H1 (cell line): ENCODE data around the gene ZNF839.

Experiments
- CHD1 ChIP-seq: IDR thresholded peaks from 2 replicates; pipeline ENCODE4 v1.6.1; 2012; ENCODE audit warnings: low read depth, low read length, improper control_type of control experiment
- RBBP5 ChIP-seq: IDR thresholded peaks from 2 replicates; pipeline ENCODE4 v1.7.1; 2012; ENCODE audit warnings: low read depth, mild to moderate bottlenecking, inconsistent platforms, low read length, moderate library complexity, borderline replicate concordance
- TAF1 ChIP-seq: IDR thresholded peaks from 2 replicates; pipeline ENCODE4 v1.6.1; 2011; ENCODE audit warnings: mild to moderate bottlenecking, low read depth, low read length
- ZNF274 ChIP-seq: IDR thresholded peaks from 2 replicates; pipeline ENCODE4 v1.7.0; 2012; ENCODE audit warnings: low read length, borderline replicate concordance; ENCODE audit errors: extremely low read depth
- TF ChIP-seq, protein P1 (sequence below): IDR thresholded peaks from 2 replicates; pipeline ENCODE4 v1.6.1; 2012; ENCODE audit warnings: low read length, inconsistent platforms
- TF ChIP-seq, protein P2 (sequence below), 3 experiments: IDR thresholded peaks; 1 replicate in 2 of 3; 2 replicates in 1 of 3; pipeline versions ENCODE4 v1.5.1 to v1.6.1; 2011; ENCODE audit warnings: low read length in 3 of 3, mild to moderate bottlenecking in 3 of 3, inconsistent platforms in 2 of 3, low read depth in 1 of 3, moderate library complexity in 1 of 3; ENCODE audit not compliant: insufficient read depth in 1 of 3; ENCODE audit errors: control extremely low read depth in 1 of 3

DNA sequence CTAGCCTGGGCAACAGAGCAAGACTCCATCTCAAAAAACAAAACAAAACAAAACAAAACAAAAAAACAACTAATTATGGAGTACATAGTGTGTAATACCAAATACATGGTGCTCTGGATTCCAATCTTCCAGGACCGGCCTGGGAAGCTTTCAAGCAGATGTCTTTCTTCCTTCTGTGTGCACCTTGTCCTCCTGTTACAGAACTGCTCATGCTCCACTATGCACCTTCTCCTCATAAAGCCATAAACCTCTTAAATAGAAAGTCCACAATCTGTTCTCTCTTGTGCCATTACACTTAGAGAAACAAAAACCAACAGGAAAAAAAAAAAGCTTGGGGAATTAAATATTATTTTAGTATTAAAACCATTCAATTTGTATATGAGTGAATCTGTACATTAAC, 27.1 kb upstream of the ZNF839 start:
- TF ChIP-seq CHD1, result no peak
- TF ChIP-seq, protein P1, sequence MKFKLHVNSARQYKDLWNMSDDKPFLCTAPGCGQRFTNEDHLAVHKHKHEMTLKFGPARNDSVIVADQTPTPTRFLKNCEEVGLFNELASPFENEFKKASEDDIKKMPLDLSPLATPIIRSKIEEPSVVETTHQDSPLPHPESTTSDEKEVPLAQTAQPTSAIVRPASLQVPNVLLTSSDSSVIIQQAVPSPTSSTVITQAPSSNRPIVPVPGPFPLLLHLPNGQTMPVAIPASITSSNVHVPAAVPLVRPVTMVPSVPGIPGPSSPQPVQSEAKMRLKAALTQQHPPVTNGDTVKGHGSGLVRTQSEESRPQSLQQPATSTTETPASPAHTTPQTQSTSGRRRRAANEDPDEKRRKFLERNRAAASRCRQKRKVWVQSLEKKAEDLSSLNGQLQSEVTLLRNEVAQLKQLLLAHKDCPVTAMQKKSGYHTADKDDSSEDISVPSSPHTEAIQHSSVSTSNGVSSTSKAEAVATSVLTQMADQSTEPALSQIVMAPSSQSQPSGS, result no peak
- TF ChIP-seq, protein P2, sequence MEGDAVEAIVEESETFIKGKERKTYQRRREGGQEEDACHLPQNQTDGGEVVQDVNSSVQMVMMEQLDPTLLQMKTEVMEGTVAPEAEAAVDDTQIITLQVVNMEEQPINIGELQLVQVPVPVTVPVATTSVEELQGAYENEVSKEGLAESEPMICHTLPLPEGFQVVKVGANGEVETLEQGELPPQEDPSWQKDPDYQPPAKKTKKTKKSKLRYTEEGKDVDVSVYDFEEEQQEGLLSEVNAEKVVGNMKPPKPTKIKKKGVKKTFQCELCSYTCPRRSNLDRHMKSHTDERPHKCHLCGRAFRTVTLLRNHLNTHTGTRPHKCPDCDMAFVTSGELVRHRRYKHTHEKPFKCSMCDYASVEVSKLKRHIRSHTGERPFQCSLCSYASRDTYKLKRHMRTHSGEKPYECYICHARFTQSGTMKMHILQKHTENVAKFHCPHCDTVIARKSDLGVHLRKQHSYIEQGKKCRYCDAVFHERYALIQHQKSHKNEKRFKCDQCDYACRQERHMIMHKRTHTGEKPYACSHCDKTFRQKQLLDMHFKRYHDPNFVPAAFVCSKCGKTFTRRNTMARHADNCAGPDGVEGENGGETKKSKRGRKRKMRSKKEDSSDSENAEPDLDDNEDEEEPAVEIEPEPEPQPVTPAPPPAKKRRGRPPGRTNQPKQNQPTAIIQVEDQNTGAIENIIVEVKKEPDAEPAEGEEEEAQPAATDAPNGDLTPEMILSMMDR (IDR thresholded peaks at IDR 0.05; ENCODE audit: control extremely low read depth in 1 of 3, insufficient read depth in 1 of 3, low read depth in 1 of 3, low read length in 3 of 3), result no peak
- no peak for TF ChIP-seq TAF1
- no peak for TF ChIP-seq ZNF274
- TF ChIP-seq RBBP5, result no peak
